ENCODE results near the gene SLC26A11.

DNA sequence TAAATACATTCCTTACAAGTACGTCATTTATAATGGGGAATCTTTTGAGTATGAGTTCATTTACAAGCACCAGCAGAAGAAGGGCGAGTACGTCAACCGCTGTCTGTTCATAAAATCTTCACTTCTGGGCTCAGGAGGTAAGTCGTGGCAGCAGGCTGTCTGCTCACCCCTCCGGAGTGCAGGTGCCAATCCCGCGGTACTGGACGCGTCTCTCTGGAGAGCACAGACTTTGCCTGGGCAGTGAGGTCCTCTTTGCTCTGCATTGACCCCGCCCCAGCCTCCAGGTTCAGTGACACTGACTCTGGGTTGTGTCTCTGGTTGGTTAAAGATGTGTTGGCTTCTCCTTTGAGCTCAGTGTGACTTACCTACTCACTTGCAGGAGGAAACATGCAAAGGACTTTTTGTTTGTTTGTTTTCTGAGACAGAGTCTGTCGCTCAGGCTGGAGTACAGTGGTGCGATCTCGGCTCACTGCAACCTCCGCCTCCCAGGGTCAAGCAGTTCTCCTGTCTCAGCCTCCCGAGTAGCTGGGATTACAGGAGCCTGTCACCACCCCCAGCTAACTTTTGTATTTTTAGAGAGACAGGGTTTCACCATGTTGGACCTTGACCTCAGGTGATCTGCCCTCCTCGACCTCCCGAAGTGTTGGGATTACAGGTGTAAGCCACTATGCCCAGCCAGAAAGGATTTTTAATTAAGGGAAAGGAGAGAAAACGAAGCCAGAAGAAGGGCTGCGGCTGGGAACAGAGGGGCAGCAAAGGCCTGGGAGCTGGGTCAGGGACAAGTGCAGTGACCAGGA is 71.7 kb downstream of the SLC26A11 start:
- TF ChIP-seq POLR2A (IDR thresholded peaks at IDR 0.05; ENCODE audit: borderline replicate concordance, extremely low read depth, insufficient read depth, insufficient read length) (no peak), CEBPB (IDR thresholded peaks at IDR 0.05; ENCODE audit: low read depth) (no peak), EGR1 (IDR thresholded peaks at IDR 0.05; ENCODE audit: low read depth) (no peak), TCF7L2 (IDR thresholded peaks at IDR 0.05; ENCODE audit: borderline replicate concordance, extremely low read depth, insufficient read depth, insufficient read length) (no peak), RAD21 (IDR thresholded peaks at IDR 0.05; ENCODE audit: low read depth) (no peak), CBX3 (IDR thresholded peaks at IDR 0.05; ENCODE audit: low read depth) (no peak), EZH2 (IDR thresholded peaks at IDR 0.05) (no peak), POLR2AphosphoS5 (IDR thresholded peaks at IDR 0.05; ENCODE audit: low read depth, low read length) (no peak), SP1 (IDR thresholded peaks at IDR 0.05; ENCODE audit: low read depth) (no peak), EZH2phosphoT487 (IDR thresholded peaks at IDR 0.05; ENCODE audit: borderline replicate concordance) (no peak)
- TF ChIP-seq, protein P1, sequence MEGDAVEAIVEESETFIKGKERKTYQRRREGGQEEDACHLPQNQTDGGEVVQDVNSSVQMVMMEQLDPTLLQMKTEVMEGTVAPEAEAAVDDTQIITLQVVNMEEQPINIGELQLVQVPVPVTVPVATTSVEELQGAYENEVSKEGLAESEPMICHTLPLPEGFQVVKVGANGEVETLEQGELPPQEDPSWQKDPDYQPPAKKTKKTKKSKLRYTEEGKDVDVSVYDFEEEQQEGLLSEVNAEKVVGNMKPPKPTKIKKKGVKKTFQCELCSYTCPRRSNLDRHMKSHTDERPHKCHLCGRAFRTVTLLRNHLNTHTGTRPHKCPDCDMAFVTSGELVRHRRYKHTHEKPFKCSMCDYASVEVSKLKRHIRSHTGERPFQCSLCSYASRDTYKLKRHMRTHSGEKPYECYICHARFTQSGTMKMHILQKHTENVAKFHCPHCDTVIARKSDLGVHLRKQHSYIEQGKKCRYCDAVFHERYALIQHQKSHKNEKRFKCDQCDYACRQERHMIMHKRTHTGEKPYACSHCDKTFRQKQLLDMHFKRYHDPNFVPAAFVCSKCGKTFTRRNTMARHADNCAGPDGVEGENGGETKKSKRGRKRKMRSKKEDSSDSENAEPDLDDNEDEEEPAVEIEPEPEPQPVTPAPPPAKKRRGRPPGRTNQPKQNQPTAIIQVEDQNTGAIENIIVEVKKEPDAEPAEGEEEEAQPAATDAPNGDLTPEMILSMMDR (IDR thresholded peaks at IDR 0.05 in 2 of 3, conservative IDR thresholded peaks at IDR 0.05 in 1 of 3; ENCODE audit: borderline replicate concordance in 1 of 3, insufficient read depth in 1 of 3, low read depth in 2 of 3, low read length in 2 of 3), result no peak
- TF ChIP-seq, protein P2, sequence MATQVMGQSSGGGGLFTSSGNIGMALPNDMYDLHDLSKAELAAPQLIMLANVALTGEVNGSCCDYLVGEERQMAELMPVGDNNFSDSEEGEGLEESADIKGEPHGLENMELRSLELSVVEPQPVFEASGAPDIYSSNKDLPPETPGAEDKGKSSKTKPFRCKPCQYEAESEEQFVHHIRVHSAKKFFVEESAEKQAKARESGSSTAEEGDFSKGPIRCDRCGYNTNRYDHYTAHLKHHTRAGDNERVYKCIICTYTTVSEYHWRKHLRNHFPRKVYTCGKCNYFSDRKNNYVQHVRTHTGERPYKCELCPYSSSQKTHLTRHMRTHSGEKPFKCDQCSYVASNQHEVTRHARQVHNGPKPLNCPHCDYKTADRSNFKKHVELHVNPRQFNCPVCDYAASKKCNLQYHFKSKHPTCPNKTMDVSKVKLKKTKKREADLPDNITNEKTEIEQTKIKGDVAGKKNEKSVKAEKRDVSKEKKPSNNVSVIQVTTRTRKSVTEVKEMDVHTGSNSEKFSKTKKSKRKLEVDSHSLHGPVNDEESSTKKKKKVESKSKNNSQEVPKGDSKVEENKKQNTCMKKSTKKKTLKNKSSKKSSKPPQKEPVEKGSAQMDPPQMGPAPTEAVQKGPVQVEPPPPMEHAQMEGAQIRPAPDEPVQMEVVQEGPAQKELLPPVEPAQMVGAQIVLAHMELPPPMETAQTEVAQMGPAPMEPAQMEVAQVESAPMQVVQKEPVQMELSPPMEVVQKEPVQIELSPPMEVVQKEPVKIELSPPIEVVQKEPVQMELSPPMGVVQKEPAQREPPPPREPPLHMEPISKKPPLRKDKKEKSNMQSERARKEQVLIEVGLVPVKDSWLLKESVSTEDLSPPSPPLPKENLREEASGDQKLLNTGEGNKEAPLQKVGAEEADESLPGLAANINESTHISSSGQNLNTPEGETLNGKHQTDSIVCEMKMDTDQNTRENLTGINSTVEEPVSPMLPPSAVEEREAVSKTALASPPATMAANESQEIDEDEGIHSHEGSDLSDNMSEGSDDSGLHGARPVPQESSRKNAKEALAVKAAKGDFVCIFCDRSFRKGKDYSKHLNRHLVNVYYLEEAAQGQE (IDR thresholded peaks at IDR 0.05; ENCODE audit: low read depth), result no peak

All from HCT116 (cell line).